Gastroesophageal sphincter (tissue), 3 donors: Measurements from ENCODE around the gene RNF114.

Experiments
- POLR2A ChIP-seq, 2 donors: fragments of 450-650 bp; IDR thresholded peaks; one replicate each; pipeline ENCODE4 v1.6.1; 2017; ENCODE audit warnings: antibody characterized with exemption in 2 of 2, mild to moderate bottlenecking in 2 of 2, moderate library complexity in 1 of 2
- POLR2AphosphoS5 ChIP-seq: sonication (generic); formaldehyde crosslinking; IDR thresholded peaks from one replicate; pipeline ENCODE4 v1.6.1; 2017; ENCODE audit warnings: antibody characterized with exemption
- TF ChIP-seq, protein P1 (sequence below), 4 experiments: fragments of 200-600 bp in 2 of 4; fragments of 450-650 bp in 2 of 4; sonication (generic) in 1 of 4; IDR thresholded peaks; one replicate each; pipeline ENCODE4 v1.5.1; 2017 to 2019; ENCODE audit warnings: antibody characterized with exemption in 4 of 4, mild to moderate bottlenecking in 2 of 4, moderate library complexity in 2 of 4

DNA sequence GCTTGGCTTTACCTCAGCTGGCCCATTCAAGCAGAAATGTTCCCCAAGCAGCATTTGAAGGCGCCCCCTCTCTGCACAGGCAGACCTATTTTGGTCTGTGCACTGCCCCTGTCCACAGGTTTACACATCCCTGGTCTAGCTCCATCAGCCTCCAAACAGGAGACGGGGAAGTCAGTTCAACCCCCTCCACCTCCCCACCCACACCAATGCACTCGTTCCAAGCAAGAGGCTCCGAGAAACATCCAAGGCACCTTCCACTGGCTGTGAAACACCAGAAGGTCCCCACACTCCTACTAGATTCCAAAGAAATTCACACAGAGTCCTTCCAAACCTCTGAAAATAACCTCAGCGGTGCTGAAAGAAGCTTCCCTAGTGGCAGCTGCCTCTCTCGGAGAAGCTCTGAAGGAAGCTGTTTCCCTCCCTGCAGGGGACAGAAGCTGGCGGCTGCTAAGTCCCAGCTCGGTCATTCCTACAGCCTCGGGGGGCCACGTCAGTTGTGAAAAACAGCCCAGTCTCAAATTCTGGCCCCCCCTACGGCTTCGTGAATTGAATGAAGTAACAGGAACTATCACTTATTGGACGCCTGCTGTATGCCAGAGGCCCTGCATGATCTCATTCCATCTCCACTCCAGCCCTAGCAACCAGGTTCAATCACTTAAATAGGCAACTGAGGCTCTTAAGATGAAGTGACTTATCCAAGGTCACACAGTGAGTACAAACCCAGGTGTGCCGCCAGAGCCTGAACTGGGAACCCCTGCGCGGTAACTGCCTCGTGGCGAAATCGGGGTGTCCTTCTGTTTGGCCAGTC, 21.7 kb upstream of the RNF114 start:
- TF ChIP-seq POLR2A (IDR thresholded peaks at IDR 0.05) (no peak), POLR2AphosphoS5 (no peak)
- TF ChIP-seq, protein P1, sequence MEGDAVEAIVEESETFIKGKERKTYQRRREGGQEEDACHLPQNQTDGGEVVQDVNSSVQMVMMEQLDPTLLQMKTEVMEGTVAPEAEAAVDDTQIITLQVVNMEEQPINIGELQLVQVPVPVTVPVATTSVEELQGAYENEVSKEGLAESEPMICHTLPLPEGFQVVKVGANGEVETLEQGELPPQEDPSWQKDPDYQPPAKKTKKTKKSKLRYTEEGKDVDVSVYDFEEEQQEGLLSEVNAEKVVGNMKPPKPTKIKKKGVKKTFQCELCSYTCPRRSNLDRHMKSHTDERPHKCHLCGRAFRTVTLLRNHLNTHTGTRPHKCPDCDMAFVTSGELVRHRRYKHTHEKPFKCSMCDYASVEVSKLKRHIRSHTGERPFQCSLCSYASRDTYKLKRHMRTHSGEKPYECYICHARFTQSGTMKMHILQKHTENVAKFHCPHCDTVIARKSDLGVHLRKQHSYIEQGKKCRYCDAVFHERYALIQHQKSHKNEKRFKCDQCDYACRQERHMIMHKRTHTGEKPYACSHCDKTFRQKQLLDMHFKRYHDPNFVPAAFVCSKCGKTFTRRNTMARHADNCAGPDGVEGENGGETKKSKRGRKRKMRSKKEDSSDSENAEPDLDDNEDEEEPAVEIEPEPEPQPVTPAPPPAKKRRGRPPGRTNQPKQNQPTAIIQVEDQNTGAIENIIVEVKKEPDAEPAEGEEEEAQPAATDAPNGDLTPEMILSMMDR (IDR thresholded peaks at IDR 0.05): no peak
